Immature natural killer cell (primary cell): ENCODE measurements around the gene LMNA. TPM values are rescaled to one million over a fixed set of nuclear protein-coding genes. Genes with fewer than 3 reads are reported as not detected.
A peak's percentile ranks its signal among the peaks of the same experiment; 100 is the strongest.
"Not testable (repeated sequence)": the region's sequence is repeated elsewhere in the genome, so short reads cannot be mapped to it uniquely, and the experiment has no call there.

Experiments
- DNase-seq, 3 donors: peaks; one replicate each; pipeline ENCODE4 v3.0.0; 2022; ENCODE audit warnings: mixed read lengths in 1 of 3
- H3K27ac Mint-ChIP-seq, 6 donors: one replicate each; pipeline ENCODE4 v1.8.0; 2020; ENCODE audit warnings: mixed read lengths in 6 of 6, mild to moderate bottlenecking in 5 of 6, inconsistent platforms in 4 of 6, moderate library complexity in 3 of 6
- H3K27me3 Mint-ChIP-seq, 3 donors: one replicate each; pipeline ENCODE4 v1.8.0; 2020 to 2021; ENCODE audit warnings: low read depth in 3 of 3, mild to moderate bottlenecking in 3 of 3, mixed read lengths in 3 of 3, moderate library complexity in 3 of 3, inconsistent platforms in 1 of 3
- H3K36me3 Mint-ChIP-seq, 3 donors: one replicate each; pipeline ENCODE4 v1.8.0; 2020; ENCODE audit warnings: mixed read lengths in 3 of 3, inconsistent platforms in 2 of 3, mild to moderate bottlenecking in 2 of 3
- H3K4me1 Mint-ChIP-seq, 2 donors: one replicate each; pipeline ENCODE4 v1.8.0; 2020; ENCODE audit warnings: inconsistent platforms in 2 of 2, mild to moderate bottlenecking in 2 of 2, mixed read lengths in 2 of 2, moderate library complexity in 1 of 2
- H3K4me3 Mint-ChIP-seq, 5 donors: one replicate each; pipeline ENCODE4 v1.8.0; 2020; ENCODE audit warnings: mild to moderate bottlenecking in 5 of 5, mixed read lengths in 5 of 5, inconsistent platforms in 3 of 5, moderate library complexity in 3 of 5
- H3K9me3 Mint-ChIP-seq, 6 donors: one replicate each; pipeline ENCODE4 v1.8.0; 2020; ENCODE audit warnings: mild to moderate bottlenecking in 6 of 6, mixed read lengths in 6 of 6, inconsistent platforms in 4 of 6, moderate library complexity in 3 of 6
- polyA plus RNA-seq, 3 donors: library from polyadenylated mRNA; unstranded; fragments of 300-500 nt; fragmentation: Illumina TruSeq; gene quantifications; one replicate each; pipeline ENCODE4 v1.2.3, GENCODE V29; 2021

The LMNA gene
- polyA plus RNA-seq = 10 to 100 TPM in 2 of 3 donors, 1 to 10 TPM in 1; 4.4 to 14.0 (median 10.3) TPM

- Mint-ChIP-seq H3K9me3 (no peaks in the 10 kb centered on the region), H3K4me1 (peaks cover 17 to 23% of the 10 kb centered on the region in 2 donors), H3K4me3 (peak within 1 kb of the TSS; percentile 84 to 92 (median 88)), H3K27me3 (peaks cover 11 to 26% (median 14%) of the 10 kb centered on the region in 3 donors), H3K27ac (peak within 1 kb of the TSS; percentile 39 to 93 (median 88)), H3K36me3 (no peaks in the 10 kb centered on the region)
- peak; percentile 61 to 71 (median 63) for DNase-seq
These were observed at the start of gene LMNA for GRCh38 chr1:156114101-156114918. Gene LMNA (plus strand): TSS chr1:156114711. CDS start chr1:156114919, 208 bp downstream.

GRCh38 chr1:156065212-156065611 is 49.3 kb upstream of the LMNA start:
- peaks cover 1 to 7% of the 10 kb centered on the region in 2 donors for H3K4me1 Mint-ChIP-seq
- DNase-seq = no peak
- H3K27ac Mint-ChIP-seq = peak overlapping the region in 2 of 6 donors; percentile 0 to 10
- H3K9me3 Mint-ChIP-seq = no peaks in the 10 kb centered on the region
- no peak overlapping the region for H3K4me3 Mint-ChIP-seq
- no peaks in the 10 kb centered on the region for H3K27me3 Mint-ChIP-seq
- no peaks in the 10 kb centered on the region for H3K36me3 Mint-ChIP-seq

- Mint-ChIP-seq H3K4me1 (peaks cover 1 to 7% of the 10 kb centered on the region in 2 donors), H3K27ac (no peak overlapping the region), H3K4me3 (no peak overlapping the region), H3K9me3 (no peaks in the 10 kb centered on the region), H3K36me3 (no peaks in the 10 kb centered on the region), H3K27me3 (no peaks in the 10 kb centered on the region)
- DNase-seq = no peak
These were observed 48.6 kb upstream of the LMNA start for GRCh38 chr1:156065871-156066270.

GRCh38 chr1:156067262-156067661 is 47.2 kb upstream of the LMNA start:
- Mint-ChIP-seq H3K9me3 (no peaks in the 10 kb centered on the region), H3K36me3 (no peaks in the 10 kb centered on the region), H3K27ac (peak overlapping the region in 1 of 6 donors; percentile 30), H3K4me3 (no peak overlapping the region), H3K27me3 (no peaks in the 10 kb centered on the region), H3K4me1 (peaks cover 1 to 7% of the 10 kb centered on the region in 2 donors)
- no peak for DNase-seq

GRCh38 chr1:156069490-156070455 is 44.7 kb upstream of the LMNA start:
- no peak for DNase-seq
- H3K4me1 Mint-ChIP-seq = peaks cover 1 to 7% of the 10 kb centered on the region in 2 donors
- H3K36me3 Mint-ChIP-seq = no peaks in the 10 kb centered on the region
- peaks cover 0 to 3% (median 0%) of the 10 kb centered on the region in 3 donors for H3K27me3 Mint-ChIP-seq
- H3K9me3 Mint-ChIP-seq = no peaks in the 10 kb centered on the region
- no peak overlapping the region for H3K4me3 Mint-ChIP-seq
- no peak overlapping the region for H3K27ac Mint-ChIP-seq

- Mint-ChIP-seq H3K4me1 (peaks cover 1 to 5% of the 10 kb centered on the region in 2 donors), H3K9me3 (no peaks in the 10 kb centered on the region), H3K27ac (no peak overlapping the region), H3K27me3 (peaks cover 0 to 4% (median 3%) of the 10 kb centered on the region in 3 donors), H3K4me3 (no peak overlapping the region), H3K36me3 (no peaks in the 10 kb centered on the region)
- no peak for DNase-seq
These were observed 44.0 kb upstream of the LMNA start for GRCh38 chr1:156070548-156070947.

GRCh38 chr1:156071332-156071816 is 43.1 kb upstream of the LMNA start:
- H3K36me3 Mint-ChIP-seq, DNase-seq, H3K4me3 Mint-ChIP-seq, H3K9me3 Mint-ChIP-seq, H3K27ac Mint-ChIP-seq, H3K27me3 Mint-ChIP-seq: not testable (repeated sequence)
- peaks cover 1 to 13% of the 10 kb centered on the region in 2 donors for H3K4me1 Mint-ChIP-seq

- no peak for DNase-seq
- Mint-ChIP-seq H3K27ac (no peak overlapping the region), H3K36me3 (no peaks in the 10 kb centered on the region), H3K4me3 (no peak overlapping the region), H3K4me1 (peaks cover 0 to 15% of the 10 kb centered on the region in 2 donors), H3K27me3 (peaks cover 2 to 4% (median 3%) of the 10 kb centered on the region in 3 donors), H3K9me3 (no peaks in the 10 kb centered on the region)
These were observed 42.3 kb upstream of the LMNA start for GRCh38 chr1:156072251-156072650.

- H3K36me3 Mint-ChIP-seq = no peaks in the 10 kb centered on the region
- DNase-seq = no peak
- peaks cover 3 to 15% of the 10 kb centered on the region in 2 donors for H3K4me1 Mint-ChIP-seq
- no peak overlapping the region for H3K4me3 Mint-ChIP-seq
- peaks cover 2 to 4% (median 3%) of the 10 kb centered on the region in 3 donors for H3K27me3 Mint-ChIP-seq
- no peaks in the 10 kb centered on the region for H3K9me3 Mint-ChIP-seq
- no peak overlapping the region for H3K27ac Mint-ChIP-seq
These were observed 41.3 kb upstream of the LMNA start for GRCh38 chr1:156073110-156073687.

- Mint-ChIP-seq H3K4me3 (no peak overlapping the region), H3K9me3 (no peaks in the 10 kb centered on the region), H3K36me3 (no peaks in the 10 kb centered on the region), H3K4me1 (peaks cover 4 to 15% of the 10 kb centered on the region in 2 donors), H3K27ac (no peak overlapping the region), H3K27me3 (peaks cover 2 to 6% (median 3%) of the 10 kb centered on the region in 3 donors)
- DNase-seq = no peak
These were observed 40.8 kb upstream of the LMNA start for GRCh38 chr1:156073740-156074139.

- Mint-ChIP-seq H3K36me3 (no peaks in the 10 kb centered on the region), H3K27me3 (peaks cover 2 to 6% (median 3%) of the 10 kb centered on the region in 3 donors), H3K27ac (no peak overlapping the region), H3K4me3 (no peak overlapping the region), H3K4me1 (peaks cover 4 to 15% of the 10 kb centered on the region in 2 donors), H3K9me3 (no peaks in the 10 kb centered on the region)
- no peak for DNase-seq
These were observed 39.9 kb upstream of the LMNA start for GRCh38 chr1:156074661-156075060.

GRCh38 chr1:156075162-156075561 is 39.3 kb upstream of the LMNA start:
- H3K27ac Mint-ChIP-seq = peak overlapping the region in 1 of 6 donors; percentile 74

GRCh38 chr1:156075775-156076204 is 38.7 kb upstream of the LMNA start:
- Mint-ChIP-seq H3K9me3 (no peaks in the 10 kb centered on the region), H3K27ac (peak overlapping the region in 3 of 6 donors; percentile 57 to 74 (median 61)), H3K27me3 (peaks cover 2 to 6% (median 3%) of the 10 kb centered on the region in 3 donors), H3K4me3 (peak overlapping the region in 4 of 5 donors; percentile 26 to 78 (median 66)), H3K4me1 (peaks cover 4 to 15% of the 10 kb centered on the region in 2 donors), H3K36me3 (no peaks in the 10 kb centered on the region)
- no peak for DNase-seq

More at GRCh38 chr1:156075162-156075561, 39.3 kb upstream of the LMNA start:
- no peak for DNase-seq
- Mint-ChIP-seq H3K27me3 (peaks cover 2 to 6% (median 3%) of the 10 kb centered on the region in 3 donors), H3K9me3 (no peaks in the 10 kb centered on the region), H3K36me3 (no peaks in the 10 kb centered on the region), H3K4me1 (peaks cover 4 to 15% of the 10 kb centered on the region in 2 donors), H3K4me3 (peak overlapping the region in 1 of 5 donors; percentile 78)
